EL (cell line): Measurements from ENCODE around the gene PDZD8.
A peak's percentile ranks its signal among the peaks of the same experiment; 100 is the strongest.
"Not testable (repeated sequence)": the region's sequence is repeated elsewhere in the genome, so short reads cannot be mapped to it uniquely, and the experiment has no call there.

Experiments
- DNase-seq: peaks from one replicate; pipeline ENCODE4 v3.0.0-alpha.2; 2016

Gene PDZD8

DNA sequence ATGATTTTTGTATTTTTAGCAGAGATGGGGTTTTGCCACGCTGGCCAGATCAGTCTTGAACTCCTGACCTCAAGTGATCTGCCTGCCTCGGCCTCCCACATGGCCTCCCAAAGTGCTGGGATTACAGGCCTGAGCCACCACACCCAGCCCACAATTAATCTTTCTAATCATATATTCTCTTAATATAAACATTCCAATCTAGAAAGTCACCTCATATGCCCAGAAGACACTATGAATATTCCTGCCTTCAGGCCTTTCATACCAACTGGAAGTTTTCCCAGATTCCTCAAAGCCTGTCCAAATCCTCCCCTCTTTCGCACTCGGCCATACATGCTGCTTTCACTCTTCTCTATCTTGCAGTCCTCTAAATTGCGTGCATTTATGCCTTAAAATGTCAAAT lies 32.6 kb downstream of the PDZD8 start:
- peak; percentile 92 for DNase-seq

- no peak for DNase-seq
Measured at GRCh38 chr10:117341061-117341460, 34.2 kb downstream of the PDZD8 start.

GRCh38 chr10:117339979-117340378 lies 35.3 kb downstream of the PDZD8 start:
- DNase-seq = no peak

DNA sequence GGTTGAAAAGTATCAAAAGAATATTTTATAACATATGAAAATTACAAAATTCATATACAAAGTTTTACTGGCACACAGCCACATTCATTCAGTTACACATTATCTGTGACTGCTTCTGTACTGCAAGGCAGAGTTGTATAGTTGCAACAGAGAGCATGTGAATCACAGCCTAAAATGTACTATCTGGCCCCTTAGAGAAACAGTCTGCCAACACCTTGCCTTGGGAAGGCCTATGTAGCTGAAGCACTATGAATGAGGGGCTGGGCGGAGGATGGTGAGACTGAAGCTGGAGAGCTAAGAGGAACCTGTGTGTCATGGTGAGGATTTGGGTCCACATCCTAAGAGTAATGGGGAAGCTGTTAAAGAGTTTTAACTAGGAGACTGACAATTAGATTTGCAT lies 35.7 kb downstream of the PDZD8 start:
- DNase-seq = no peak

GRCh38 chr10:117334926-117335325 lies 40.3 kb downstream of the PDZD8 start:
- no peak for DNase-seq

DNA sequence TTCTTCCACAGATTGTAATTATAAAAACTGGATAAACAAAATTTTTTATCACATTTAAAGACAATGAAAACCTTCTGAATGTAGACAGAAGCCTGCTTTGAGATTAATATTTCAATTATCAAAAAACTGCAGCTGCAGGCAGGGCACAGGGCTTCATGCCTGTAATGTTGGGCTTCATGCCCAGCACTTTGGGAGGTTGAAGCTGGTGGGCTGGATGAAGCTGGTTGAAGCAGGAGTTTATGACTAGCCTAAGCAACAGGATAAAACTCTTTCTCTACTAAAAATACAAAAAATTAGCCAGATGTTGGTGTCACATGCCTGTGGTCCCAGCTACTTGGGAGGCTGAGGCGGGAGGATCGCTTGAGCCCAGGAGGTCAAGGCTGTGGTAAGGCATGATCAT lies 41.2 kb downstream of the PDZD8 start:
- peak; percentile 11 for DNase-seq

DNA sequence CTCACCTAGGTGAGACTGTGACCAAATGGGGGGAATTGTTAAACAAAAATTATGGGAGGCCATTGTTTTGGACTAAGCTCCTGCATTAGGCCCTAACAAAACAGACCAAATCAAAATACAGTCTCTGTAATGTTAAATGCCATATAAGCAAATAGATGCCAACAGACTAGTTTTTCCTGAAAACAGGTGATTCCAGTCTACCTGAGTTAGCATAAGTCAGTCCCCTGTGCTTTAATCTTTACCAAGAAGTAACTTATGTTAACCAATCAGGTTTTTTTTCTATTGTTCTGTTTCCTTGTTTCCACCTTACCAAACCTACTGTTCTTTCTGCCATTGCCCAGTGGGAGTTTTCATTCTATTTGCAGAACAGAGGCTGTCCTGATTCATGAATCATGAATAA lies 48.0 kb downstream of the PDZD8 start:
- no peak for DNase-seq

DNA sequence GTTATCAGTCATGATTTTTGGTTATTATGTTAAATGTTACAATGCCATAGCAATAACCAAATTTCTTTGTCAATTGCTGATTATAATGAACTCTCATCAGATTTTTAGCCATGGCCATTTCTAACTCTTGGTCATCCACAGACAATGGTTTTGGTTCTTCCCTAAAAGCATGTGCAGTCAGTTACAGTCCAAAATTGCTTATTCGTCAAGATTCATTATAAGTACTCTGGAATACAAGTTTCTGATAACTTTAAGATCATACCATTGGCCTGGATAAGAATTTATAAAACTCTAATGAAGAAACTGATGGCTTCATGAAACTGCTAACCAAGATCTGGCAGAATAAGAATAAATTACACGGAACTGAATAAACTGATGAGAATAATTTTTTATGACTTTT lies 50.9 kb downstream of the PDZD8 start:
- DNase-seq = no peak

- no peak for DNase-seq
Measured at GRCh38 chr10:117322260-117322659, 53.0 kb downstream of the PDZD8 start.

GRCh38 chr10:117320050-117320665 lies 55.1 kb downstream of the PDZD8 start:
- peak; percentile 21 for DNase-seq

DNA sequence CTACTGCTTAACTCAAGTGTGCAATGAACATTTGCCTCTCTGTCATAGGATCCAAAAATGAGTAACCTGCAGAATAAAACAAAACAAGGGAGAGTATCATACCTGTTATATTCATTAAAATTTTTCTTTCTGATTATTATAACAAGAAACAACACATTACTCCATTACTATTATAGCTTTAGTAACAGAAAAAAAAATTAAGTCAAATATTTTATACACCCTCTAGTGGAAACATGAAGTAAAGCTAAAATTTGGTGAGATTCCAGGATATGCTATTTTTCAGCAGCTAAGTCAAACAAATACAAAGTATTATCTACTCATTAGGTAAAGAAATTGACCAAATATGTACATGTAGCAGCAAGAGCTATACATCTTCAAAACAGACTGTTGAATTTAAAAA lies 56.3 kb downstream of the PDZD8 start:
- no peak for DNase-seq

DNA sequence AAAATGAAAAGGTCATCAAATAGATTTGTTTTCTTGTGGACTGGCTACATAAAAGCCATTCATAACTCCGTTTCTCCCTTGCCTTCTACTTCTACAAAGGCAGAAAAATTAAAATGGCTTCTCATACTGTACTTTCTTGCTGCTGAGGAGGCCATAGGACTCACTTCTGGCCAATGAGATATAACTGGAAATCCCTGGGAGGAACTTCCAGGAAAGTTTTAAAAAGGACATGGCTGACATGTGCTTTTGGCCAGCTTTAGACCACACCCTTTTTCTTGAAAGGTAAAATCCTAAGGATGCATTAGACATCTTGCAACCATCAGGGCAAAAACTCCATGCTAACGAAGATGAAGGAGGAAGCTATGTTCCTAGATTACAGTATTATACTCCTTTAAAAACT lies 58.5 kb downstream of the PDZD8 start:
- no peak for DNase-seq

DNA sequence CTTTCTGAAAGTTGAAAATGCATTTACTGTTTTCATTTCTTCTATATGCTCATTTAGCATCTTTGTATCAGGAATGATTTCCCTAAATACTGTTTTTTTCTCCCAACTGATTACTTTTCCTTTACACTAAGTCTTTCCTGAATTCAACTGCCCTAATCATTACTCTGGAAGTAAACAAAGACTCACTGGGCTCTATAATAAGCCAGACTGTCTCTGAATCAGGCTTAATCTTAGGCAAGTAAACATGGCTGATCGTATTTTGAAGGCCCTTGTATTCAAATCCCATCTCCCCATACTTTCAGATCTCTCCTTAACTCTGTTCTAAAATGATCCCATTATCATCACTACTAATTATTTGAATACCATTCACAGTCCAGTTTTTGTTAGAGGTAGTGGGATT lies 61.6 kb downstream of the PDZD8 start:
- DNase-seq = no peak

GRCh38 chr10:117312430-117312829 lies 62.8 kb downstream of the PDZD8 start:
- peak; percentile 8 for DNase-seq

- DNase-seq = no peak
Measured at GRCh38 chr10:117311261-117311660, 64.0 kb downstream of the PDZD8 start.

DNA sequence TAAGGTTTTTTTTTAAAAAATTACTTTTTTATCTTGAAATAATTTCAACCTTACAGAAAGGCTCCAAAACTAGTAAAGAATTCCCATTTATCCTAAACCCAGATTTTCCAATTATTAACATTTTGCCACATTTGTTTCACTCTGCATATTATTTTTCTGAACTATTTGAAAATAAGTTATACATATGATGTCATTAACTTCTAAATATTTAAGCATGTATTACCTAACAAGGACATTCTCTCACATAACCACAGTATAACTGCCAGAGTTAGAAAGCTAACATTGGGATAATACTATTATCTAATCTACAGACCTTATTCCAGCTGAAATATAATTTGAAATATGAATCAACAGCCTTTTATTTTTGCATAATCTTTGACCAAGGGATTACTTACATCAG lies 68.6 kb downstream of the PDZD8 start:
- DNase-seq = no peak

GRCh38 chr10:117303451-117303850 lies 71.8 kb downstream of the PDZD8 start:
- not testable (repeated sequence) for DNase-seq

DNA sequence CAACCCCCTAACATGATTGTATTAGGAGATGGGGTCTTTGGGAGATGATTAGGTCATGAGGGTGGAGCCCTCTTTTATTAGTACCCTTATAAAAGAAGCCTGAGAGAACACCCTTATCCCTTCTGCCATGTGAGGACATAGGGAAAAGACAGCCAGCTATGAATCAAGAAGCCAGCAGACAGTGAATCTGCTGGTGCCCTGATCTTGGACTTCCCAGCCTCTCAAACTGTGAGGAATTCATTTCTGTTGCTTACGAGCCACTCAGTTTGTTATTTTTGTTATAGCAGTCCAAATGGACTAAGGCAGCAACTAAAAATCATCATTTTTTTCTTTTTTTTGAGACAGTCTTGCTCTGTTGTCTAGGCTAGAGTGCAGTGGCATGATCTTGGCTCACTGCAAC lies 74.6 kb downstream of the PDZD8 start:
- no peak for DNase-seq

DNA sequence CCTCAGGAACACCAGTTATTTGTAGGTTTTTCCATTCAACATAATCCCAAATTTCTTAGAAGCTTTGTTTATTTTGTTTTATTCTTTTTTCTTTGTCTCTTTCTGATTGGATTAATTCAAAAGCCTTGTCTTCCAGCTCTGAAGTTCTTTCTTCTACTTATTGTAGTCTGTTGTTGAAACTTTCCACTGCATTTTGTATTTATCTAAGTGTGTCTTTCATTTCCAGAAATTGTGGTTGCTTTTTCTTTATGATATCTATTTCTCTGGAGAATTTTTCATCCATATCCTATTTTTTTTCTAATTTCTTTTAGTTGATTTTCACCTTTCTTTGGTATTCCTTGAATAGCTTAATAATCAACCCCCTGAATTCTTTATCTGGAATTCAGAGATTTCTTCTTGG lies 75.8 kb downstream of the PDZD8 start:
- DNase-seq = no peak

- DNase-seq = no peak
Measured at GRCh38 chr10:117298219-117298618, 77.0 kb downstream of the PDZD8 start.

- no peak for DNase-seq
Measured at GRCh38 chr10:117294735-117295134, 80.5 kb downstream of the PDZD8 start.

GRCh38 chr10:117294039-117294645 lies 81.1 kb downstream of the PDZD8 start:
- DNase-seq = no peak

GRCh38 chr10:117290872-117291271 lies 84.4 kb downstream of the PDZD8 start:
- DNase-seq = not testable (repeated sequence)

DNA sequence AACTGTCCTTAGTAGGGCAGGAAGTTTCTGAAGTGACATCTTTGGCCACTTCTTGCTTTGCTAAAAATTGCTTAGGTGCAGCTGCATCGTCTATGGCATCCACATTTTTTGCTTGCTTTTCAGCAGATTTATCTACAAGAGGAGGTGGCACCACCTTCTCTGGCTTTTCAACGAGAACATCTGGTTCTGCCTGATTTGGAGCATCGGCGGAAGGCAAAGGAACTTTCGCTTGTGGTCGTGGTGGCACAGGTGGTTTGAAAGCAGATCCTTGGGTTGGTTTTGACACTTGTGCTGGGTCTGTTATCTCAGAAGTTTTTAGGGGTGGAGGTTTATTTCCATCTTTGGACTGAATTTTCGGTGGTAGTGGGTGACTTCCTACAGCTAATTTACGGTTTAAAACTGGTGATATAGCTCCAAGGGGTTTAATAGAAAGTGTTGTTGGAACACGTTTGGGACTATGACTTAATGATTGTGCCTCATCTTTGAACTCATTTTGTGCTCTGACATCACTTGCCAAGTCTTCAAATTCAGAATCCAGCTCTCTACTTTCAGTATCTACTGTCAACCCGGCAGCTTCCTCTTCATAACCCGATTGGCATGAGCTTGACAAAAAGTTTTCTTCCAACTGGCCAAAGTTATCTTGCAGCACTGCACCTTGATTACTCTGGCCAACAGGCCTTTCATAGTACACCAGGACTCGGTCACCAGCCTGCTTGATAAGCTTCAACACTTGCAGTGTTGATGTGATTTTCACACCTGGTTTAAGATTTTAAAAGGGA lies 90.3 kb downstream of the PDZD8 start:
- DNase-seq = no peak
